A549 treated with GW870086 at 1 μM for 4 hours (cell line): ENCODE measurements around the gene ZNF804A. TPM values are rescaled to one million over a fixed set of nuclear protein-coding genes. Genes with fewer than 3 reads are reported as not detected.

Experiments
- total RNA-seq: library from RNA; stranded (reverse); fragments of 200-300 nt; extraction: Qiagen RNA extraction; gene quantifications from 5 replicates; pipeline ENCODE4 v1.2.3, GENCODE V29; 2022; ENCODE audit warnings: low read depth

Gene ZNF804A
- total RNA-seq, result not detected in 5 replicates

DNA sequence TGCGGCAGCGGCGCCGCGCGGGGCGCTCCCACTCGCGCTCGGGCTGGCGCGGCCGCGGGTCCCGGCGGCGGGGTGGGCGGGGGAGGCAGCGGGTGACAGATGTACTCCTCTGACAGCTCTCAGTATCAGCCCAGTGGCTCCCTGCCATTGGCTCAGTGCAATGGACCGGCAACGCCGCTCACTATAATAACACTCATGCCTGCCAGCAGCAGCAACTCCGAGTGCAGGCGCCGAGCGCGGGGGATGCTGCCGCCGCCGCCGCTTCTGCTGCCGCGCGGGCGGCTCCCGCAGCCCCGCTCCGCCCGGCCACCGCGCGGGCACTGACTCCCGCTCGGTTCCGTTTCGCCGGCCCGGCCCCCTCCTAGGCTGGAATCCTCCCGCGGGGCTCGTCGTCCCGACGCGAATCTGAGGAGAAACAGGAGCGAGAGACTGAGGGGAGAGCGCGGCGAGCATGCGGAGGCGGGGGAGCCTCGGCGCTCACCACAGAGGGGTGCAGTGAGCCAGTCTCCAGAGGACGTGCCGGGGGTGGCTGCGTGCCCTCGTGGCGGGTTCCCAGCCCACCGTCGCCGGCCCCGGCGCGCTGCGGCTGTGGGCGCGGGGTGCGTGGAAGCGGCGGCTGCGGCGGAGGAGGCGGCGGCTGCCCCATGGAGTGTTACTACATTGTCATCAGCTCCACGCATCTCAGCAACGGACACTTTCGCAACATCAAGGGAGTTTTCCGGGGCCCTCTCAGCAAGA lies at the start of gene ZNF804A:
TSS of gene ZNF804A (plus strand) at position 214 of the 738 bp plus-strand sequence. CDS start at position 645, 431 bp downstream.

